Natural killer cell treated with Interleukin-12 subunit alpha and Interleukin-12 subunit beta and Interleukin-15 and Interleukin-18, amount 100 ng/mL, for 72 hours (primary cell): ENCODE data around the gene KREMEN1. TPM values are rescaled to one million over a fixed set of nuclear protein-coding genes. Genes with fewer than 3 reads are reported as not detected.

Experiments used
- ATAC-seq, 2 donors: fragments of 150-1000 bp; cut with Tn5 transposase in 1 of 2; sonication (Bioruptor Pico), chemical (Tn5 transposase) in 1 of 2; 2 replicates each; pipeline ENCODE4 v1.10.0; 2021
- DNase-seq: peaks from one replicate; pipeline ENCODE4 v3.0.0; 2022; ENCODE audit warnings: low spot score
- H3K27ac Mint-ChIP-seq, 2 donors: 1 replicate in 1 of 2; 2 replicates in 1 of 2; pipeline ENCODE4 v1.8.0; 2022; ENCODE audit warnings: mixed read lengths in 2 of 2, mild to moderate bottlenecking in 1 of 2, moderate library complexity in 1 of 2
- H3K27me3 Mint-ChIP-seq, 2 donors: 1 replicate in 1 of 2; 2 replicates in 1 of 2; pipeline ENCODE4 v1.8.0; 2022; ENCODE audit warnings: mixed read lengths in 2 of 2
- H3K36me3 Mint-ChIP-seq: one replicate; pipeline ENCODE4 v1.8.0; 2022; ENCODE audit warnings: mixed read lengths
- H3K4me1 Mint-ChIP-seq, 2 donors: 1 replicate in 1 of 2; 2 replicates in 1 of 2; pipeline ENCODE4 v1.8.0; 2022; ENCODE audit warnings: low read depth in 2 of 2, mixed read lengths in 2 of 2, mild to moderate bottlenecking in 1 of 2
- H3K4me3 Mint-ChIP-seq: one replicate; pipeline ENCODE4 v1.8.0; 2022; ENCODE audit warnings: mixed read lengths
- H3K9me3 Mint-ChIP-seq: 2 replicates; pipeline ENCODE4 v1.8.0; 2022; ENCODE audit warnings: mixed read lengths
- total RNA-seq, 2 donors: library from RNA; stranded (reverse); gene quantifications; one replicate each; pipeline ENCODE4 v1.2.3, GENCODE V29; 2022

The KREMEN1 gene, protein sequence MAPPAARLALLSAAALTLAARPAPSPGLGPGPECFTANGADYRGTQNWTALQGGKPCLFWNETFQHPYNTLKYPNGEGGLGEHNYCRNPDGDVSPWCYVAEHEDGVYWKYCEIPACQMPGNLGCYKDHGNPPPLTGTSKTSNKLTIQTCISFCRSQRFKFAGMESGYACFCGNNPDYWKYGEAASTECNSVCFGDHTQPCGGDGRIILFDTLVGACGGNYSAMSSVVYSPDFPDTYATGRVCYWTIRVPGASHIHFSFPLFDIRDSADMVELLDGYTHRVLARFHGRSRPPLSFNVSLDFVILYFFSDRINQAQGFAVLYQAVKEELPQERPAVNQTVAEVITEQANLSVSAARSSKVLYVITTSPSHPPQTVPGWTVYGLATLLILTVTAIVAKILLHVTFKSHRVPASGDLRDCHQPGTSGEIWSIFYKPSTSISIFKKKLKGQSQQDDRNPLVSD
- under 1 TPM; 0.17 to 0.59 TPM for total RNA-seq

DNA sequence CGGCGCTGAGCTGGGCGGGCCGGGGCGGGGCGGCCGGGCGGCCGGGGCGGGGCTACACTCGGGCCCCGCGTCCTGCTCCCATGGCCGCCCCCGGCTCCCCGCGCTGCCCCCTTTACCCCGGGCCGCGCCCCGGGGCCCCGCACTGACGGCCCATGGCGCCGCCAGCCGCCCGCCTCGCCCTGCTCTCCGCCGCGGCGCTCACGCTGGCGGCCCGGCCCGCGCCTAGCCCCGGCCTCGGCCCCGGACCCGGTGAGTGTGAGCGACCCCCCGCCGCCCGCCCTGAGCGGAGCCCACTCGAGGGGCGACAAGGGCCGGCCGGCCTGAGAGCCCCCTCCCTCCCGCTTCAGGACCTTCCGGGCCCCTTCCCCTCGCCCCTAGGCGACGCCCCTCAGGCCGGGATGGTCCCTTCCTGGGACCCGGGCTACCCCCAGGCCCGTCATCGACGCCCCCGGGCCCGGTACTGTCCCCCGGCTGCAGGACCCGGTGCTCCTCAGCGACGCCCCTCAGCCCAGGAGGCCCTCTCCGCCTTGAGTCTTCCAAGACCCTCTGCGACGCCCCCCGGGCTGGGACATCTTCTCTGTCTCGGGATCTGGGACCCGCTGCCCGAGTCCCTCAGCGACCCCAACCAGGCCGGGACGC, at the start of gene KREMEN1:
TSS of gene KREMEN1 (plus strand) at position 57 of the 639 bp plus-strand sequence. CDS start at position 153, 96 bp downstream.
- Mint-ChIP-seq H3K27me3 (peaks cover 51 to 74% of the 10 kb centered on the region in 2 donors), H3K4me1 (peaks cover 13 to 24% of the 10 kb centered on the region in 2 donors)

DNA sequence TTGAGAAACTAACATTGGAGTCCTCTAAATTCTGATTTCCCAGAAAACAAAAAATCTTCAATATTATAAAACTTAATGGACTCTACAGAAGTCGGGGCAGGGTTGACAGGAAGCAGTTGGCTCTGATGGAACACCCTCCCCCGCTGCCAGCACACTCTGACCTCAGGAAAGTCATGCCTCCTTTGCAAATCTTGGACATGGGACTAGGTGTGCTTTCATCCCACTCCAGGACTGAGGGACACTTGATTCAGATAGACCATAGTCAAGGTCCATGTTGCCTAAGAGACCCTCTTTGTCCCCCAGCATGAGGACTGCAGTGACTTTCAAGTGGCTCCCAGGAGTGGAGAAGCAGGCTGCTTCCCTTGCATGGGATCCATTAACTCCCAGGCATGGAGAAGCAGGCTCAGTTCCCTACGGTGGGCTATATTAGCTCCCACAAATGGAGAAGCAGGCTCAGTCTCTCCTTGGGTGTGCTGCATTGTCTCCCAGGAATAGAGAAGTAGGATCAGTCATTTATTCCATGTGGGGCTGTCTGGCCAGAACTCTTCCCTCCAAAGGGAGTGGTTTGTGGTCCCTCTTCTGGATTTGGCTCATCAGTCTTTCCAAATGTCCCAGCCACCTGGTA, 49.6 kb upstream of the KREMEN1 start:
- Mint-ChIP-seq H3K4me1 (no peaks in the 10 kb centered on the region), H3K9me3 (no peaks in the 10 kb centered on the region), H3K27me3 (peaks cover 19 to 39% of the 10 kb centered on the region in 2 donors), H3K27ac (no peak overlapping the region), H3K4me3 (no peak overlapping the region), H3K36me3 (peaks cover 3% of the 10 kb centered on the region)
- no peak for DNase-seq
- no peak for ATAC-seq

More for the DNA sequence above, at the start of gene KREMEN1:
- ATAC-seq (peak in 1 of 2 donors; percentile 5), DNase-seq (no peak)
- Mint-ChIP-seq H3K9me3 (no peaks in the 10 kb centered on the region), H3K27ac (no peak within 1 kb of the TSS), H3K4me3 (peak within 1 kb of the TSS; percentile 61), H3K36me3 (no peaks in the 10 kb centered on the region)

- Mint-ChIP-seq H3K9me3 (no peaks in the 10 kb centered on the region), H3K27me3 (peaks cover 23 to 61% of the 10 kb centered on the region in 2 donors), H3K4me1 (peaks cover 5 to 10% of the 10 kb centered on the region in 2 donors), H3K4me3 (no peak overlapping the region), H3K36me3 (no peaks in the 10 kb centered on the region), H3K27ac (peak overlapping the region in 1 of 2 donors; percentile 21)
- ATAC-seq (no peak), DNase-seq (no peak)
Measured at GRCh38 chr22:29026579-29026978, 46.3 kb upstream of the KREMEN1 start.

DNA sequence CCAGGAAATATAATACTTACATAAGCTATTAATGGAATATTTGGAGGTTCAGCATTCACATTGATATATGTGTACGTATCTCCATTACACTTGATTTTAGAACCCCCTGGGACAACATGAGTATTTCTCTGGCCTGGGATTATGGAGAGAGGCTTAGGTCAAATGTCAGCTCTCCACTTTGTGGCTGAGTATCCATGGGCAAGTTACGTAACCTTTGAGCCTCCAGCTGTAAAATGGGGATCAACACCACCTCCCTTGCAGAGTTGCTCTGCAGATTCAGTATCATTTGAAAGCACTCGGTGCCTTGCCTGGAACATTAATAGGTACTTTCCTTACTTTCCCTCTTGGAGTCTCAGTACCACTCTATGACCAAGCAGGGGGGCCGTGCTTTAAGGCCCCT, 44.4 kb upstream of the KREMEN1 start:
- no peak for DNase-seq
- peaks cover 26 to 66% of the 10 kb centered on the region in 2 donors for H3K27me3 Mint-ChIP-seq
- no peak overlapping the region for H3K4me3 Mint-ChIP-seq
- no peak overlapping the region for H3K27ac Mint-ChIP-seq
- peaks cover 15 to 16% of the 10 kb centered on the region in 2 donors for H3K4me1 Mint-ChIP-seq
- H3K36me3 Mint-ChIP-seq: no peaks in the 10 kb centered on the region
- ATAC-seq: no peak
- H3K9me3 Mint-ChIP-seq: no peaks in the 10 kb centered on the region

DNA sequence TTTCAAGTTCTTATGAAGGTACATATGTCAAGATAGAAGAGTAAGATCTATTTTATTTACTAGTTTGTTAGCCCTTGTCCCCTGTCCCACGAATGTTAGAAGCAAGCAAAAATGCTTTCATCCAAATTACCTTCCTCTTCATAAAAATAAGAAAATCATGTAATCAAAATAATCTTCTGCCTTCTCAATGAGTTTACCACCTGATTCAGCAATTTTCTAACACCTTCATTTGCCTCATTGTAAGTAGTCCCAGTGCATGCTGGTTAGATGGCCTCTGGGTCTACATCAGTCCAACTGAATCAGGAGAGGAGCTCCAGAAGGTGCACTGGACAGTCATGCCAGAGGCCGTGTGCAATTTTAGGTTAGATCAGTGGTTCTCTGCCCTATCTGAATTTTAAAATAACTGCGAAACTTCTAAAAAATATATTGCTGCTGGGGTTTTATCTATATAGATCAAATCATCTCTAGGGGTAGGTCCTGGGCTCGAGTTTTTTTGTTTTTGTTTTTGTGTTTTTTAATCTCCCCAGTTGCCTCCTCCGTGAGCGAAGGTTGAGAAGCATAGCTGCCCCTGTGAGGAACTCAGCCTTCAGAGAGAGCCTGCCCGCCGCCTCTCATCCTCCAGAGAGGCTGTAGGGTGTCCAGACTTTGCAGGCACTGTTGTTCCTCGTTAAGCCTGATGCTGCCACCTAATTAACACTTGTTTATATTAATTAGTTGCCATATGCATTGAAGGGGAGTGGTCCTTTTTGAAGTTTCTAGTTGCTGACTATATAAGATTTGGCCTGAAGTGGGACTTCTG, 43.4 kb upstream of the KREMEN1 start:
- peaks cover 28 to 67% of the 10 kb centered on the region in 2 donors for H3K27me3 Mint-ChIP-seq
- no peak for ATAC-seq

GRCh38 chr22:29030016-29030617, 42.7 kb upstream of the KREMEN1 start:
- Mint-ChIP-seq H3K27me3 (peaks cover 31 to 71% of the 10 kb centered on the region in 2 donors), H3K9me3 (no peaks in the 10 kb centered on the region), H3K4me3 (peak overlapping the region; percentile 72), H3K36me3 (no peaks in the 10 kb centered on the region), H3K4me1 (peaks cover 15 to 16% of the 10 kb centered on the region in 2 donors), H3K27ac (no peak overlapping the region)
- ATAC-seq: no peak
- DNase-seq: no peak

More for the DNA sequence above, 43.4 kb upstream of the KREMEN1 start:
- Mint-ChIP-seq H3K9me3 (no peaks in the 10 kb centered on the region), H3K4me3 (peak overlapping the region; percentile 72), H3K36me3 (no peaks in the 10 kb centered on the region), H3K27ac (no peak overlapping the region), H3K4me1 (peaks cover 15 to 16% of the 10 kb centered on the region in 2 donors)
- DNase-seq: no peak

- Mint-ChIP-seq H3K4me1 (peaks cover 15 to 16% of the 10 kb centered on the region in 2 donors), H3K27ac (peak overlapping the region; percentile 58 to 81), H3K9me3 (no peaks in the 10 kb centered on the region), H3K27me3 (peaks cover 30 to 69% of the 10 kb centered on the region in 2 donors), H3K36me3 (no peaks in the 10 kb centered on the region), H3K4me3 (peak overlapping the region; percentile 72)
- DNase-seq (no peak), ATAC-seq (peak in 1 of 2 donors; percentile 1)
Measured at GRCh38 chr22:29030618-29031226, 42.1 kb upstream of the KREMEN1 start.

- peaks cover 15 to 16% of the 10 kb centered on the region in 2 donors for H3K4me1 Mint-ChIP-seq
- DNase-seq (peak; percentile 90), ATAC-seq (peak; percentile 88 to 94)
- H3K36me3 Mint-ChIP-seq: no peaks in the 10 kb centered on the region
- no peaks in the 10 kb centered on the region for H3K9me3 Mint-ChIP-seq
- peaks cover 30 to 68% of the 10 kb centered on the region in 2 donors for H3K27me3 Mint-ChIP-seq
- peak overlapping the region; percentile 72 for H3K4me3 Mint-ChIP-seq
- peak overlapping the region; percentile 58 to 81 for H3K27ac Mint-ChIP-seq
Measured at GRCh38 chr22:29031227-29032011, 41.4 kb upstream of the KREMEN1 start.

GRCh38 chr22:29032014-29032475, 40.8 kb upstream of the KREMEN1 start:
- no peaks in the 10 kb centered on the region for H3K36me3 Mint-ChIP-seq
- DNase-seq (no peak), ATAC-seq (peak in 1 of 2 donors; percentile 1)
- no peaks in the 10 kb centered on the region for H3K9me3 Mint-ChIP-seq
- peak overlapping the region; percentile 58 to 81 for H3K27ac Mint-ChIP-seq
- H3K27me3 Mint-ChIP-seq: peaks cover 30 to 68% of the 10 kb centered on the region in 2 donors
- peak overlapping the region; percentile 72 for H3K4me3 Mint-ChIP-seq
- H3K4me1 Mint-ChIP-seq: peaks cover 15 to 16% of the 10 kb centered on the region in 2 donors

DNA sequence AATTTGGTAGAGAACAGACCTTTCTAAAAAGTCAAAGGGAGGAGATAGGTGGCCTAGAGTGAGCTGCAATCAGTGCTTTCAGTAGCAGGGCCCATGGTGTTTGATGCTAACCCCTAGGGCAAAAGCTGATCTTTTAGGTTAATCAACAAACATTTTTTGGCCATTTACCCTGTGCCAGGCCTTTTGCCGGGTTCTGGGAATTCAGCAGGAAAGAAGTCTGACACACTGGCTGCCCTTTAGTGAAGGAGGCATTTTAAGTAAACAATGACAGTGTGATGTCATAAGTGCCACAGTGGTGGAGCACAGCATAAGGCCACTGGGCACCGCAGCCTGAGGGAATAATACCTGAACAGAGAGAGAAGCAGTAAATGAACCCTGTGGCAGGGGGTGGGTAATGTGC, 40.3 kb upstream of the KREMEN1 start:
- Mint-ChIP-seq H3K4me3 (no peak overlapping the region), H3K9me3 (no peaks in the 10 kb centered on the region), H3K27ac (peak overlapping the region in 1 of 2 donors; percentile 58), H3K27me3 (peaks cover 27 to 68% of the 10 kb centered on the region in 2 donors), H3K36me3 (no peaks in the 10 kb centered on the region), H3K4me1 (peaks cover 15 to 21% of the 10 kb centered on the region in 2 donors)
- DNase-seq (no peak), ATAC-seq (no peak)

- DNase-seq (no peak), ATAC-seq (no peak)
- Mint-ChIP-seq H3K27ac (no peak overlapping the region), H3K36me3 (no peaks in the 10 kb centered on the region), H3K27me3 (peaks cover 24 to 39% of the 10 kb centered on the region in 2 donors), H3K4me1 (peaks cover 1 to 5% of the 10 kb centered on the region in 2 donors), H3K9me3 (no peaks in the 10 kb centered on the region), H3K4me3 (no peak overlapping the region)
Measured at GRCh38 chr22:29037340-29037932, 35.4 kb upstream of the KREMEN1 start.
